Type B pancreatic cell (in vitro differentiated cells): Measurements from ENCODE around the gene SF3B3. TPM values are rescaled to one million over a fixed set of nuclear protein-coding genes. Genes with fewer than 3 reads are reported as not detected.

Experiments used
- DNase-seq: peaks from one replicate; pipeline ENCODE4 v3.0.0; 2021; ENCODE audit warnings: mixed read lengths; ENCODE audit not compliant: unreplicated experiment; ENCODE audit errors: extremely low spot score
- H3K27ac Mint-ChIP-seq: 2 replicates; pipeline ENCODE4 v1.8.0; 2021; ENCODE audit warnings: mild to moderate bottlenecking, mixed read lengths
- H3K27me3 Mint-ChIP-seq: 2 replicates; pipeline ENCODE4 v1.8.0; 2021; ENCODE audit warnings: mixed read lengths
- H3K36me3 Mint-ChIP-seq: 2 replicates; pipeline ENCODE4 v1.8.0; 2021; ENCODE audit warnings: mixed read lengths
- H3K4me1 Mint-ChIP-seq: one replicate; pipeline ENCODE4 v1.8.0; 2021; ENCODE audit warnings: mixed read lengths; ENCODE audit not compliant: unreplicated experiment
- H3K4me3 Mint-ChIP-seq: 2 replicates; pipeline ENCODE4 v1.8.0; 2021; ENCODE audit warnings: mild to moderate bottlenecking, mixed read lengths
- H3K9me3 Mint-ChIP-seq: 2 replicates; pipeline ENCODE4 v1.8.0; 2021; ENCODE audit warnings: mixed read lengths
- total RNA-seq: library from RNA; stranded (reverse); gene quantifications from 2 replicates; pipeline ENCODE4 v1.2.1, GENCODE V29; 2021; ENCODE audit warnings: low replicate concordance
- TF ChIP-seq, protein P1 (sequence below): fragments of 200-600 bp; sonication (generic); conservative IDR thresholded peaks from 2 replicates; pipeline ENCODE4 v1.5.0; 2021; ENCODE audit warnings: antibody characterized with exemption, mild to moderate bottlenecking

SF3B3 gene
- total RNA-seq, 1 donor from 2014 or later: 429 TPM

DNA sequence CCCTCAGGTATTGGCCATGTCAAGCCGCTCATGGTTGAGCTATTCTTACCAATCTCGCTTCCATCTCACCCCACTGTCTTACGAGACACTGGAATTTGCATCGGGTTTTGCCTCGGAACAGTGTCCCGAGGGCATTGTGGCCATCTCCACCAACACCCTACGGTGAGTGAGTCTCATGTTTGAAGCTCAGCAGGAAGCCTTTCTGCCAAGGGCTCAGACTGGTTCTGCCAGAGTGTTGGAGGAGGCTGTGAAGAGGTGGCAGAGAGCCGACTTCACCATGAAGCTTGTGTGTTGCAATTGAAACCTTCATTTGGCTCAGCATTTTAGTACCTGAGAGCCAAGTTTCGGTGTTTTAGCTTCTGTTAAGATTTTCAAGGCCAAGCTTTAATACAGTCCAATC lies 38.0 kb downstream of the SF3B3 start:
- no peak overlapping the region for H3K4me3 Mint-ChIP-seq
- no peaks in the 10 kb centered on the region for H3K9me3 Mint-ChIP-seq
- no peaks in the 10 kb centered on the region for H3K27me3 Mint-ChIP-seq
- peaks cover 45% of the 10 kb centered on the region for H3K36me3 Mint-ChIP-seq
- TF ChIP-seq, protein P1, sequence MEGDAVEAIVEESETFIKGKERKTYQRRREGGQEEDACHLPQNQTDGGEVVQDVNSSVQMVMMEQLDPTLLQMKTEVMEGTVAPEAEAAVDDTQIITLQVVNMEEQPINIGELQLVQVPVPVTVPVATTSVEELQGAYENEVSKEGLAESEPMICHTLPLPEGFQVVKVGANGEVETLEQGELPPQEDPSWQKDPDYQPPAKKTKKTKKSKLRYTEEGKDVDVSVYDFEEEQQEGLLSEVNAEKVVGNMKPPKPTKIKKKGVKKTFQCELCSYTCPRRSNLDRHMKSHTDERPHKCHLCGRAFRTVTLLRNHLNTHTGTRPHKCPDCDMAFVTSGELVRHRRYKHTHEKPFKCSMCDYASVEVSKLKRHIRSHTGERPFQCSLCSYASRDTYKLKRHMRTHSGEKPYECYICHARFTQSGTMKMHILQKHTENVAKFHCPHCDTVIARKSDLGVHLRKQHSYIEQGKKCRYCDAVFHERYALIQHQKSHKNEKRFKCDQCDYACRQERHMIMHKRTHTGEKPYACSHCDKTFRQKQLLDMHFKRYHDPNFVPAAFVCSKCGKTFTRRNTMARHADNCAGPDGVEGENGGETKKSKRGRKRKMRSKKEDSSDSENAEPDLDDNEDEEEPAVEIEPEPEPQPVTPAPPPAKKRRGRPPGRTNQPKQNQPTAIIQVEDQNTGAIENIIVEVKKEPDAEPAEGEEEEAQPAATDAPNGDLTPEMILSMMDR: no peak
- no peak for DNase-seq
- H3K27ac Mint-ChIP-seq: no peak overlapping the region
- no peaks in the 10 kb centered on the region for H3K4me1 Mint-ChIP-seq

DNA sequence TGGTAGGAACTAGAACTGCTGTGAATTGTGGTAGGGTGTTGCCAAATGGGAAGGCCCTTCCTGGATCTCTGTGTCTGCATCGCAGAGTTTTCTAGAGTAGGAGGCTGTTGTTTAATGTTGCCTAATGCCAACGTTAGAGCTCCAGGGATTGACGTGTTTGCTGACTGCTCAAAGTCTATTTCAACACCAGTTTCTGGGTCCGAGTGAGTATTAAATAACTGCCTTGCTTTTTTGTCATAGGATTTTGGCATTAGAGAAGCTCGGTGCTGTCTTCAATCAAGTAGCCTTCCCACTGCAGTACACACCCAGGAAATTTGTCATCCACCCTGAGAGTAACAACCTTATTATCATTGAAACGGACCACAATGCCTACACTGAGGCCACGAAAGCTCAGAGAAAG lies 40.0 kb downstream of the SF3B3 start:
- Mint-ChIP-seq H3K4me1 (no peaks in the 10 kb centered on the region), H3K36me3 (peaks cover 46% of the 10 kb centered on the region), H3K4me3 (no peak overlapping the region), H3K9me3 (no peaks in the 10 kb centered on the region), H3K27ac (no peak overlapping the region), H3K27me3 (no peaks in the 10 kb centered on the region)
- TF ChIP-seq, protein P1: no peak
- DNase-seq: no peak

DNA sequence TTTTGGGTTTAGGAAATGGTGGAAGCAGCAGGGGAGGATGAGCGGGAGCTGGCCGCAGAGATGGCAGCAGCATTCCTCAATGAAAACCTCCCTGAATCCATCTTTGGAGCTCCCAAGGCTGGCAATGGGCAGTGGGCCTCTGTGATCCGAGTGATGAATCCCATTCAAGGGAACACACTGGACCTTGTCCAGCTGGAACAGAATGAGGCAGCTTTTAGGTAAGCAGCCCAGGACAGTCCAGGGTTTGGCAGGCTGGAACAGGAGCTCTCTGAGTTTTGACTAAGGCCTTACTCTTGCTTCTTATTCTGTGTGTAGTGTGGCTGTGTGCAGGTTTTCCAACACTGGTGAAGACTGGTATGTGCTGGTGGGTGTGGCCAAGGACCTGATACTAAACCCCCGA lies 41.4 kb downstream of the SF3B3 start:
- Mint-ChIP-seq H3K27me3 (no peaks in the 10 kb centered on the region), H3K9me3 (no peaks in the 10 kb centered on the region), H3K4me3 (no peak overlapping the region), H3K4me1 (no peaks in the 10 kb centered on the region), H3K36me3 (peaks cover 50% of the 10 kb centered on the region), H3K27ac (no peak overlapping the region)
- DNase-seq: no peak
- TF ChIP-seq, protein P1: no peak

DNA sequence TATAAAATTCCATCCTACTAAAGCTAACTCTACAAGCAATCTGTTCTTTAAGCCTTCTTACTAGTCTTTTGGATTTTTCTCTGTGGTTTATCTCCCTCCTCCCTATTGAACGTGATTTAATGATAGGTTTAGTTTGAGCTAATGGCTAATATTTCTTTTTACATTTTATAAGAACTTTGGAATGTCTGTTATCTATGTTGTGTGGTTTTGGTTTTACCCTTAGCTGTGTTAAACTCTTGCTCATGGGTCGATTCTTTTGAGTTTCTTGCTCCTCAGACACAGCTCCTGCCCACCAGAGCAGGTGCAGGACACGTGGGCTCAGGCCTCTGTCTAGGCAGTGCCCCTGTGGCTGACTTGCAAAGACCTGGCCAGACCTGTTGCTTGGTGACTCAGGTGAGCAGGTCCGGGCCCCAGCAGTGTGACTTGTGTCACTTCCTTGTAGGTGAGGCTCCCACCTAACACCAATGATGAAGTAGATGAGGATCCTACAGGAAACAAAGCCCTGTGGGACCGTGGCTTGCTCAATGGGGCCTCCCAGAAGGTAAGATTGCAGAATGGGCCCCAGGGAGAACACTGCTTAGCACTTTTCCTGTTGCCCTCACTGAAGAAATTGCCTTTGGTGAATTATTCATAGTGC lies 45.1 kb downstream of the SF3B3 start:
- H3K4me1 Mint-ChIP-seq: peaks cover 3% of the 10 kb centered on the region

DNA sequence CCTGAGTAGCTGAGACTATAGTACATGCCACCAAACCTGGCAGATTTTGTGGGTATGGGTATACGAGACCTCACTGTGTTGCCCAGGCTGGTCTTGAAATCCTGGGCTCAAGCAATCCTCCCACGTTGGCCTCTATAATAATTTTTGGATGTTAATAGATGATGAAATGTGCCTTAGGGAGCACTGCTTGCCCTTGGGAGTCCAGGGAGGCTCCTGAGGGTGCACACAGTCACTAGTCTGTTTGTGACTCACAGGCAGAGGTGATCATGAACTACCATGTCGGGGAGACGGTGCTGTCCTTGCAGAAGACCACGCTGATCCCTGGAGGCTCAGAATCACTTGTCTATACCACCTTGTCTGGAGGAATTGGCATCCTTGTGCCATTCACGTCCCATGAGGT lies 46.1 kb downstream of the SF3B3 start:
- no peak overlapping the region for H3K27ac Mint-ChIP-seq
- no peak overlapping the region for H3K4me3 Mint-ChIP-seq
- no peak for DNase-seq
- H3K36me3 Mint-ChIP-seq: peaks cover 42% of the 10 kb centered on the region
- no peaks in the 10 kb centered on the region for H3K9me3 Mint-ChIP-seq
- H3K4me1 Mint-ChIP-seq: peaks cover 4% of the 10 kb centered on the region
- no peaks in the 10 kb centered on the region for H3K27me3 Mint-ChIP-seq
- TF ChIP-seq, protein P1: no peak

More for the DNA sequence above, 45.1 kb downstream of the SF3B3 start:
- TF ChIP-seq, protein P1: no peak
- peaks cover 51% of the 10 kb centered on the region for H3K36me3 Mint-ChIP-seq
- no peak for DNase-seq
- H3K27me3 Mint-ChIP-seq: no peaks in the 10 kb centered on the region
- no peaks in the 10 kb centered on the region for H3K9me3 Mint-ChIP-seq
- peak overlapping the region; percentile 76 for H3K27ac Mint-ChIP-seq
- no peak overlapping the region for H3K4me3 Mint-ChIP-seq
